ENCODE data around the gene KLHL22. TPM values are rescaled to one million over a fixed set of nuclear protein-coding genes. Genes with fewer than 3 reads are reported as not detected.

KLHL22 gene
- total and polyA plus RNA-seq, 4 donors, result 12.1 to 28.3 (median 18.8) TPM

GRCh38 chr22:20522134-20523004, 26.8 kb upstream of the KLHL22 start:
- H3K27me3 ChIP-seq (ENCODE audit: control insufficient read depth in 3 of 3, insufficient read depth in 3 of 3, low read length in 2 of 3), result no peaks in the 10 kb centered on the region
- H3K4me1 ChIP-seq (ENCODE audit: control insufficient read depth in 5 of 5, insufficient read depth in 5 of 5, low read length in 5 of 5), result peaks cover 4 to 22% (median 16%) of the 10 kb centered on the region in 5 donors
- no peaks in the 10 kb centered on the region for H3K9me3 ChIP-seq (ENCODE audit: control insufficient read depth in 4 of 4, insufficient read depth in 3 of 4, low read length in 3 of 4)
- no peak overlapping the region for H3K4me3 ChIP-seq
- no peak overlapping the region for H3K9ac ChIP-seq (ENCODE audit: insufficient read depth in 1 of 2, low read length in 2 of 2)
- TF ChIP-seq, protein P1, sequence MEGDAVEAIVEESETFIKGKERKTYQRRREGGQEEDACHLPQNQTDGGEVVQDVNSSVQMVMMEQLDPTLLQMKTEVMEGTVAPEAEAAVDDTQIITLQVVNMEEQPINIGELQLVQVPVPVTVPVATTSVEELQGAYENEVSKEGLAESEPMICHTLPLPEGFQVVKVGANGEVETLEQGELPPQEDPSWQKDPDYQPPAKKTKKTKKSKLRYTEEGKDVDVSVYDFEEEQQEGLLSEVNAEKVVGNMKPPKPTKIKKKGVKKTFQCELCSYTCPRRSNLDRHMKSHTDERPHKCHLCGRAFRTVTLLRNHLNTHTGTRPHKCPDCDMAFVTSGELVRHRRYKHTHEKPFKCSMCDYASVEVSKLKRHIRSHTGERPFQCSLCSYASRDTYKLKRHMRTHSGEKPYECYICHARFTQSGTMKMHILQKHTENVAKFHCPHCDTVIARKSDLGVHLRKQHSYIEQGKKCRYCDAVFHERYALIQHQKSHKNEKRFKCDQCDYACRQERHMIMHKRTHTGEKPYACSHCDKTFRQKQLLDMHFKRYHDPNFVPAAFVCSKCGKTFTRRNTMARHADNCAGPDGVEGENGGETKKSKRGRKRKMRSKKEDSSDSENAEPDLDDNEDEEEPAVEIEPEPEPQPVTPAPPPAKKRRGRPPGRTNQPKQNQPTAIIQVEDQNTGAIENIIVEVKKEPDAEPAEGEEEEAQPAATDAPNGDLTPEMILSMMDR (IDR thresholded peaks at IDR 0.05; ENCODE audit: control extremely low read depth, extremely low read depth), result no peak
- ATAC-seq (ENCODE audit: insufficient read depth, low FRiP score) (no peak), DNase-seq (no peak)
- H3K27ac ChIP-seq (ENCODE audit: low read depth in 1 of 2, low read length in 1 of 2), result no peak overlapping the region
- H3K36me3 ChIP-seq (ENCODE audit: control insufficient read depth in 4 of 4, insufficient read depth in 4 of 4, low read length in 4 of 4), result peaks cover 0 to 25% (median 1%) of the 10 kb centered on the region in 4 donors
- WGBS, 2 donors, result 79 to 82% methylated on average over 11 of the region's 11 CpGs

GRCh38 chr22:20520093-20520511, 24.5 kb upstream of the KLHL22 start:
- Histone ChIP-seq H3K4me1 (ENCODE audit: control insufficient read depth in 5 of 5, insufficient read depth in 5 of 5, low read length in 5 of 5) (peaks cover 3 to 21% (median 13%) of the 10 kb centered on the region in 5 donors), H3K27ac (ENCODE audit: low read depth in 1 of 2, low read length in 1 of 2) (peak overlapping the region in 1 of 2 donors; percentile 10), H3K9me3 (ENCODE audit: control insufficient read depth in 4 of 4, insufficient read depth in 3 of 4, low read length in 3 of 4) (no peaks in the 10 kb centered on the region), H3K27me3 (ENCODE audit: control insufficient read depth in 3 of 3, insufficient read depth in 3 of 3, low read length in 2 of 3) (no peaks in the 10 kb centered on the region), H3K4me3 (no peak overlapping the region), H3K9ac (ENCODE audit: insufficient read depth in 1 of 2, low read length in 2 of 2) (no peak overlapping the region), H3K36me3 (ENCODE audit: control insufficient read depth in 4 of 4, insufficient read depth in 4 of 4, low read length in 4 of 4) (peaks cover 0 to 26% (median 1%) of the 10 kb centered on the region in 4 donors)
- TF ChIP-seq, protein P1 (IDR thresholded peaks at IDR 0.05; ENCODE audit: control extremely low read depth, extremely low read depth), result no peak
- ATAC-seq (ENCODE audit: insufficient read depth, low FRiP score) (no peak), DNase-seq (no peak)
- 68 to 76% methylated on average over 7 of the region's 7 CpGs for WGBS, 2 donors

DNA sequence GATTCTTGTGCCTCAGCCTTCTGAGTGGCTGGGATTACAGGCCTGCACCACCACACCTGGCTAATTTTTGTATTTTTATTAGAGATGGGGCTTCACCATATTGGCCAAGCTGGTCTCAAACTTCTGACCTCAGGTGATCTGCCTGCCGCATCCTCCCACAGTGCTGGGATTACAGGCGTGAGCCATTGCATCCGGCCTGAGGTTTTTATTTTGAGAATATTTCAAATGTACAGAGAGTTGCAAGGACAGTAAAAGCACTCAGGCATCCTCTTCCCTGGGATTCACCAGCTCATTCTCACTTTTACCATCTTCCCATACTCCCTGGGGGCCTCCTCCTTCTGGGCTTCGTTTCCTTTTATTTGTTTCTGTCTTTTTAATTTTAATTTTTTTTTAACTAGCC, 24.0 kb upstream of the KLHL22 start:
- no peak for DNase-seq
- Histone ChIP-seq H3K9ac (ENCODE audit: insufficient read depth in 1 of 2, low read length in 2 of 2) (no peak overlapping the region), H3K27ac (ENCODE audit: low read depth in 1 of 2, low read length in 1 of 2) (no peak overlapping the region), H3K4me3 (no peak overlapping the region), H3K4me1 (ENCODE audit: control insufficient read depth in 5 of 5, insufficient read depth in 5 of 5, low read length in 5 of 5) (peaks cover 3 to 24% (median 13%) of the 10 kb centered on the region in 5 donors), H3K9me3 (ENCODE audit: control insufficient read depth in 4 of 4, insufficient read depth in 3 of 4, low read length in 3 of 4) (no peaks in the 10 kb centered on the region), H3K27me3 (ENCODE audit: control insufficient read depth in 3 of 3, insufficient read depth in 3 of 3, low read length in 2 of 3) (no peaks in the 10 kb centered on the region), H3K36me3 (ENCODE audit: control insufficient read depth in 4 of 4, insufficient read depth in 4 of 4, low read length in 4 of 4) (peaks cover 0 to 29% (median 2%) of the 10 kb centered on the region in 4 donors)
- no peak for ATAC-seq (ENCODE audit: insufficient read depth, low FRiP score)
- TF ChIP-seq, protein P1 (IDR thresholded peaks at IDR 0.05; ENCODE audit: control extremely low read depth, extremely low read depth), result no peak
- WGBS, 2 donors, result 79 to 83% methylated on average over 4 of the region's 4 CpGs

Measured in lung (tissue), 12 donors.